Measurements from ENCODE around the gene GARNL3.

GARNL3 gene

GRCh38 chr9:127370672-127371648, 106.4 kb downstream of the GARNL3 start:
- TF ChIP-seq, protein P1, sequence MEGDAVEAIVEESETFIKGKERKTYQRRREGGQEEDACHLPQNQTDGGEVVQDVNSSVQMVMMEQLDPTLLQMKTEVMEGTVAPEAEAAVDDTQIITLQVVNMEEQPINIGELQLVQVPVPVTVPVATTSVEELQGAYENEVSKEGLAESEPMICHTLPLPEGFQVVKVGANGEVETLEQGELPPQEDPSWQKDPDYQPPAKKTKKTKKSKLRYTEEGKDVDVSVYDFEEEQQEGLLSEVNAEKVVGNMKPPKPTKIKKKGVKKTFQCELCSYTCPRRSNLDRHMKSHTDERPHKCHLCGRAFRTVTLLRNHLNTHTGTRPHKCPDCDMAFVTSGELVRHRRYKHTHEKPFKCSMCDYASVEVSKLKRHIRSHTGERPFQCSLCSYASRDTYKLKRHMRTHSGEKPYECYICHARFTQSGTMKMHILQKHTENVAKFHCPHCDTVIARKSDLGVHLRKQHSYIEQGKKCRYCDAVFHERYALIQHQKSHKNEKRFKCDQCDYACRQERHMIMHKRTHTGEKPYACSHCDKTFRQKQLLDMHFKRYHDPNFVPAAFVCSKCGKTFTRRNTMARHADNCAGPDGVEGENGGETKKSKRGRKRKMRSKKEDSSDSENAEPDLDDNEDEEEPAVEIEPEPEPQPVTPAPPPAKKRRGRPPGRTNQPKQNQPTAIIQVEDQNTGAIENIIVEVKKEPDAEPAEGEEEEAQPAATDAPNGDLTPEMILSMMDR (IDR thresholded peaks at IDR 0.05; ENCODE audit: borderline replicate concordance, insufficient read depth, low read depth, low read length): no peak
- H3K4me3 ChIP-seq (ENCODE audit: low read depth, low read length): no peak overlapping the region

- TF ChIP-seq, protein P1 (IDR thresholded peaks at IDR 0.05; ENCODE audit: borderline replicate concordance, insufficient read depth, low read depth, low read length): no peak
- H3K4me3 ChIP-seq (ENCODE audit: low read depth, low read length): no peak overlapping the region
These were observed 115.9 kb downstream of the GARNL3 start for GRCh38 chr9:127380479-127380878.

GRCh38 chr9:127382541-127382940, 118.0 kb downstream of the GARNL3 start:
- TF ChIP-seq, protein P1 (IDR thresholded peaks at IDR 0.05; ENCODE audit: borderline replicate concordance, insufficient read depth, low read depth, low read length): no peak
- no peak overlapping the region for H3K4me3 ChIP-seq (ENCODE audit: low read depth, low read length)

GRCh38 chr9:127384016-127384730, 119.6 kb downstream of the GARNL3 start:
- TF ChIP-seq, protein P1 (IDR thresholded peaks at IDR 0.05; ENCODE audit: borderline replicate concordance, insufficient read depth, low read depth, low read length): no peak

GRCh38 chr9:127384901-127385300, 120.3 kb downstream of the GARNL3 start:
- TF ChIP-seq, protein P1 (IDR thresholded peaks at IDR 0.05; ENCODE audit: borderline replicate concordance, insufficient read depth, low read depth, low read length): no peak
- H3K4me3 ChIP-seq (ENCODE audit: low read depth, low read length): no peak overlapping the region

More at GRCh38 chr9:127384016-127384730, 119.6 kb downstream of the GARNL3 start:
- H3K4me3 ChIP-seq (ENCODE audit: low read depth, low read length): no peak overlapping the region

- H3K4me3 ChIP-seq (ENCODE audit: low read depth, low read length): no peak overlapping the region
- TF ChIP-seq, protein P1 (IDR thresholded peaks at IDR 0.05; ENCODE audit: borderline replicate concordance, insufficient read depth, low read depth, low read length): no peak
These were observed 121.7 kb downstream of the GARNL3 start for GRCh38 chr9:127386249-127386648.

All from GM12875 (cell line).